ENCODE data around the gene JSRP1.

The JSRP1 gene

DNA sequence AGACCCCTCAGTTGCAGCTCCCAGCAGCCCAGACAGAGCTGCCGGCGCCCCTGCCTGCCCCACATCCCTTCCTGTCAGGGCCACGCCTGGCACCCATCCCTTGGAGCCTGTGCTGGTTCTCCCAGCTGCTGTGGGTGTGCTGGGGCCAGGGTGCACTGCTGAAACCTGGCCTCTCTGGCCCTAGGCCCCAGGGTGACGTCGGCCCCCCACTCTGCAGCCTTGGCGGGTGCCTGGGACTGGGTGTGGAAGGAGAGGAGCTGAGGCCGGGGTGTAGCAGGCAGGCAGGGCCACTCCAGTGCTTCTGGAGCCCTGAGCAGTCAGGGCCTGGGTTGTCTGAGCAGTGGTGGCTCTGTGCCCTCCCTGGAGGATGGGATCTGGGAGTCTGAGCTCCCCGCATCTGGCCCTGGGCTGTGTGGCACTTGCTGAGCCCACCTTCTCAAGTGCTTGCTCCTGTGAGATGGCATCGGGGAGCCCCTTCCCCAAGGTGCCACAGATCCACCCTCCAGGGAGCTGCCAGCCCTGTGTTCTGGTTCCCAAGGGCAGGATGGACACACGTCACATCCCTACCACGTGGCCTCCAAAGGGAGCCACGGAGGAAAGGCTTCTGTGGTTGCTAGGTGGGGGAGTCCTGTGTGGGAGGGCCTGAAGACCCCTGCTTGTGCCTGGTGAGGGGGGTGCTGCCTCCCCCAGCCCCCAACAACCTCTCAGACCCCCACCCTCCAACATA, 25.2 kb downstream of the JSRP1 start:
- no peak for DNase-seq

DNA sequence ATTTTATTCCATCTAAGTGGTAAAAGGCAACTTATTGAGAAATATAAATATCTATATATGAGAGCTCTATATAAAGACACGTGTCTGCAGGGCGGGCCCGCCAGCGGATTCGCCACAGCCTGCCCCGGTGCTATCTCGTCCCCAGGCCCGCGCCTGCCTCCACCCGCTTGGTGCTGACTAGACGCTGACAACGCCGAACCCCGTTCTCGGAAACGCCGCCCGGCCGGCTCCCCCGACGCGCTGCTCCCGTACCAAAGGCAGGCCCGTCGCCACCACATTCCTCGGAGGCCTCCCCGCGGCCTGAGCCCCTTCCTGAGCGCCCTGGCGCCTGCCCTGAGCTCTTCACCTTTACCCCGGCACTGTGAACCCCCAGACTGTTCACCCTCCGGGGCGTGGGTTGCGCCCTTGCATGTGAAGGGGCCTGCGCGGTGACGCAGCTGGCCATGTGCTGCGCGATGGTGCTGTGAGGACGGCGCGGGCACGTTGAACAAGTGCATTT, 26.1 kb downstream of the JSRP1 start:
- no peak for DNase-seq

- no peak for DNase-seq
These were observed 26.8 kb downstream of the JSRP1 start for GRCh38 chr19:2229103-2230032.

DNA sequence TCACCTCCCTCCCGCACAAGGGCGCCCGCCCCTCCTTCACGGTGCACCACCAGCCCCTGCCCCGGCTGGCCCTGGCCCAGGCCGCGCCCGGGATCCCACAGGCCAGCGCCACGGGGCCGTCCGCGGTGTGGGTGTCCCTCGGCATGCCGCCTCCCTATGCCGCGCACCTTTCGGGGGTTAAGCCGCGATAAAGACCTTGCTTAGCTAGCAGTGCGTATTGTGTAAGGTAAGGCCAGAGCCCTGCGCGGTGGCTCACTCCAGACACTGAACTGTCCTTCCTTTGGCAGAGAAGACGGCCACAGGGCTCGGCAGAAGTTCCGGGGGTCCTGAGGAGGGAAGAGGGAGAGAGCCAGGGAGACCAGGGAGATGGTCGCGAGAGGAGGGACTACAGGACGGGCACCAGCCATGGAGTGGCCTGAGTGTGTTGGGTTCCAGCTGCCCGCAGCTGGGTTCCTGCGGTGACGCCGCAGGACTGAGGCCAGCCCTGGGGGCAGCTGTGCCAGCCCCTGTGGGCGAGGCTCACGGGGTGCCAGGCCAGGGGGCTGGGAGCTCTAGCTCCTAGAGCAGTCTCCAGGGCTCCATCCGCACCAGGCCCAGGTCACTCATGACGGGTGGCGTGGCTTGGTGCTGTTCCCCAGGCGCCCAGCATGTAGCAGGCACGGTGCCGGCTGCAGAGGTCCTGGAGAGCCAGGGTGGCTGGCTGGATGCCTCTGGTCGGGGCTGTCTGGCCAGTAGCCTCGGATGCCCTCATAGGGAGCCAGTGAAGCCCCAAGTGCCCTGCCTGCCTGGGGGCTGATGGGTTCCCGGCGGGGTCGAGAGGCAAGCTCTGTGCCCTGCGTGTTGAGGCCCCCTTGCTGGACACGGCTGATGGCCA, 27.8 kb downstream of the JSRP1 start:
- DNase-seq = no peak

GRCh38 chr19:2227415-2228156, 28.6 kb downstream of the JSRP1 start:
- no peak for DNase-seq

GRCh38 chr19:2226840-2227360, 29.3 kb downstream of the JSRP1 start:
- no peak for DNase-seq

- DNase-seq = no peak
These were observed 30.0 kb downstream of the JSRP1 start for GRCh38 chr19:2226051-2226839.

GRCh38 chr19:2225415-2226050, 30.7 kb downstream of the JSRP1 start:
- DNase-seq = no peak

DNA sequence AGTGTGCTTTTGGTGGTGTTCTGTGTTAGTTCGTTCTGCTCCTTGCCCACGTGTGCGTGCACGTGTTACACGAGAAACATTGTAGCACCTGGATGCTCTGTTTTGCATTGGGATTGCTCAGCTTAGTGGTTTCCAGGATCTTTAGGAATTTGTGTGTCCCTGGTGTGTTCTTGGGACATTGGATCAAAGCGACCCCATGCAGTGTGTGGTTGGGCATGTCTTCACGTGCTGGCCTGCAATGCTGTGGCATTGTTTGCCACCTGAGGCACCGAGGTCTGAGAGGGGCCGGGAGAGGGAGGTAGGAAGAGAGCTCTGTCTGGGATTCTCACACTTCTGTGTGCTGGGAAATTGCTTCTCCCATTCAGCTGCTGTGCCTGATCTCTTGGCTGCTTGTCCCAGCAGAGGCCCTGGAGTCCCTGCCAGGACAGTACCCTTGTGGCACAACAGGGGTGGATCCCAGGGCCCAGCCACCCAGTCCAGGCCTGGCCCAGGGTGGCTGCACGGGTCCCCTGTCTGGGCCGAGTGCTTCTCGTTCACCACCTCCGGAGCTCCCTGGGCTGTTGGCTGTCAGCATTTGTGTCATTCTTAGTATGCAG, 31.4 kb downstream of the JSRP1 start:
- DNase-seq = no peak

DNA sequence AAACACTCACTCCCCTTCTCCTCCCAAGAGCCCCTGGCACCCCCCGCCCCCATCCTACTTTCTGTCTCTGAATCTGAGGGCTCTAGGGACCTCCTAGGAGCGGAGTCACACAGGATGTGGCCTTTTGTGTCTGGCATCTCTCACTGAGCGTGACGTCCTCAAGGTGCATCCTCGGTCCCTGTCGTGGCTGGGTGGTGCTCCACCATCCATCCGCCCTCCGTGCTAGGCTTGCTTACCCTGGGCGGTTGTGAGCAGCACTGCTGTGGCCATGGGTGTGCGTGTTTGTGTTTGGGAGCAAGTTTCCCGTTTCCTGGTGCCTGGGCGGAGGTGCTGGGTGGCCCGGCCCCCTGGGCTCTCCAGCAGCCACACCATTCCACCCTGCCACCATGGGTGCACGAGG, 32.3 kb downstream of the JSRP1 start:
- DNase-seq = no peak

DNA sequence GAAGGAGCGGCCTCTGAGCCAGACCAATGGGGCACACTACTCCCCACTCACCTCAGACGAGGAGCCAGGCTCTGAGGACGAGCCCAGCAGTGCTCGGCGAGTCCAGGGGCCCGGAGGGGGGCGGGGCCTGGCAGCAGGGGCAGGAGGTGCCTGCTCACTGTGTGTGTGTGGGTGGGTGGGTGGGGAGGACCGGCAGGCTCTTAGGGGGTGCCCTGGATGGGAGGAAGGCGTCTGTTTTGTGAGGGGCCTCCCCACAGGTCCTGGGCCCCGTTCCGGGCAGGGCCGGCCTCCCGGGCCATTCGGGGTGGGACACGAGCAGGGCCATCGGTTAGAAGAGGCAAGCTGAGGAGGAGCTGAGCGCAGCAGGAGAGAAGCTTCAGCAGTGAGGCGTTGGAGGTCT, 32.8 kb downstream of the JSRP1 start:
- DNase-seq = no peak

DNA sequence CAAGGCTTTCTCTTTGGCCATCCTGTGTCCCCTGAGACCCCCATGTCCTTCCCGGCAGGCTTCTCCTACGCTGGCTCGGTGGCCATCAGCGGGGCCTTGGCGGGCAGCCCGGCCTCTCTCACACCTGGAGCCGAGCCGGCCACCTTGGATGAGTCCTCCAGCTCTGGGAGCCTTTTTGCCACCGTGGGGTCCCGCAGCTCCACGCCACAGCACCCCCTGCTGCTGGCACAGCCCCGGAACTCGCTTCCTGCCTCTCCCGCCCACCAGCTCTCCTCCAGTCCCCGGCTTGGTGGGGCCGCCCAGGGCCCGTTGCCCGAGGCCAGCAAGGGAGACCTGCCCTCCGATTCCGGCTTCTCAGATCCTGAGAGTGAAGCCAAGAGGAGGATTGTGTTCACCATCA, 34.3 kb downstream of the JSRP1 start:
- no peak for DNase-seq

- no peak for DNase-seq
These were observed 34.9 kb downstream of the JSRP1 start for GRCh38 chr19:2221250-2221831.

- no peak for DNase-seq
These were observed 36.5 kb downstream of the JSRP1 start for GRCh38 chr19:2219726-2220125.

GRCh38 chr19:2217591-2217990, 38.6 kb downstream of the JSRP1 start:
- no peak for DNase-seq

DNA sequence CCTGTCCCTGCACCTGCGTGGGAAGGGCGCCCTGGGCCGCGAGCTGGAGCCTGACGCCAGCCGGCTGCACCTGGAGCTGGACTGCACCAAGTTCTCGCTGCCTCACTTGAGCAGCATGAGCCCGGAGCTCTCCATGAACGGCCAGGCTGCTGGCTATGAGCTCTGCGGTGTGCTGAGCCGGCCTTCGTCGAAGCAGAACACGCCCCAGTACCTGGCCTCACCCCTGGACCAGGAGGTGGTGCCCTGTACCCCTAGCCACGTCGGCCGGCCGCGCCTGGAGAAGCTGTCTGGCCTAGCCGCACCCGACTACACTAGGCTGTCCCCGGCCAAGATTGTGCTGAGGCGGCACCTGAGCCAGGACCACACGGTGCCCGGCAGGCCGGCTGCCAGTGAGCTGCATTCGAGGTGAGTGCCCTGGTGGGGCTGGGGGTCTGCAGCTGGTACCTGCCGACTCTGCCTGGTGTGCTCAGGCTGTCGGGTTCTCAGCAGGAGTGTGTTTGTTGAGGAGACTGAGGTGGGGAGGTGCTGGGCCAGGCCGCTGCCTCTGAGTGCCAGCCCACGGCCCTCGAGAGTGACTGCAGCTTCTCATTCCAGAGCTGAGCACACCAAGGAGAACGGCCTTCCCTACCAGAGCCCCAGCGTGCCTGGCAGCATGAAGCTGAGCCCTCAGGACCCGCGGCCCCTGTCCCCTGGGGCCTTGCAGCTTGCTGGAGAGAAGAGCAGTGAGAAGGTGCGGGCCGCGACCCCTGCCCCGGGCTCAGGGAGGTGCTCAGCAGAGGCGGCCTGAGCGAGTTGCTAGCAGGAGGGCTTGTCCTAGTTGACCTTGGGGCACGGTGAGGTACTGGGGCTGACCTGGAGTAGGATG, 39.6 kb downstream of the JSRP1 start:
- DNase-seq = no peak

DNA sequence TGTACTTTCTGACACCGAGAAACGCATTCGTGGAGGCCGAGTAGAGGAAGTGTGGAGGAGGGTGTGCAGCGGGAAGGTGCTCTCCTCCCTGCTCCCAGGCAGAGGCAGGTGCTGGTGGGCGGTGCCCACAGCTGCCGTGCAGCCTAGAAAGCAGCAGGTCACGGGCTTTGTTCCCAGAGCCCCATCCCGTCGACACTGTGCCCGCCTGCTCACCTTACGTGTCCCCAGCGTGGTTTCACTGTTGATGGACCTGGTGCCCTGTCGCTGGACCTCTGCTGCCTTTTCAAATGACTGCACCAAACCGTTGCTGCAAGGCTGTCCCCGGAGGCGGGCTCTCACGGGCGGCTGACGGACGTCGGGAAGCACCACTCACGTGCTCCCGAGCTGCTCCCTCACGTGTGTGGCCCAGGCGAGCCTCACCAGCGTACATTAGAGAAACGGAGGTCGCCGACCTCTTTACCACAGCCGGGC, 40.9 kb downstream of the JSRP1 start:
- no peak for DNase-seq

DNA sequence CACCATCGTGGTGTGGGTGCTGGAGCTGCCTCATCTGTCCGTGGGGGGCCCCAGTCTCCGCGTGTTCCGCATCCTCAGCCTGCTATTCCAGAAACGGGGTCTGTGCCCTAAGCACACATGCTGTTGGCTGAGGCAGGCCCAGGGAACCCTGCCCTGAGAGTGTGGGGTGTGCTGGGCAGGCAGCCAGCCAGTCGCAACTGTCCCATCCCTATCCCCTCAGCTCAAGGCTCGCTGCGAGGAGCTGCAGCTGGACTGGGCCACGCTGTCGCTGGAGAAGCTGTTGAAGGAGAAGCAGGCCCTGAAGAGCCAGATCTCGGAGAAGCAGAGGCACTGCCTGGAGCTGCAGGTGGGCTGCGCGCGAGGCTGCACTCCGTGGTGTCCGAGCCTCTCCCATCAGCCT, 42.0 kb downstream of the JSRP1 start:
- DNase-seq = no peak

GRCh38 chr19:2213799-2214198, 42.4 kb downstream of the JSRP1 start:
- DNase-seq = no peak
